Endothelial cell of umbilical vein (primary cell): ENCODE results near the gene AQP7. TPM values are rescaled to one million over a fixed set of nuclear protein-coding genes. Genes with fewer than 3 reads are reported as not detected.

Experiments
- BruUV-seq: library from RNA; stranded (reverse); fragments of 400-500 nt; replicated peaks from 2 replicates; lab custom pipeline; 2021; lab: Mats Ljungman, UMichigan
- CTCF ChIA-PET: fragments of 300-600, 350-600 bp; sonication (Branson Sonifier 250); formaldehyde crosslinking; loops from one replicate; lab custom pipeline; 2021; ENCODE audit warnings: antibody characterized with exemption, inconsistent platforms; lab: Charles Lee
- POLR2A ChIA-PET: fragments of 300-600, 350-600 bp; sonication (Branson Sonifier 250); formaldehyde crosslinking; loops from one replicate; lab custom pipeline; 2021; ENCODE audit warnings: antibody characterized with exemption, inconsistent platforms; lab: Charles Lee
- DNase-seq: peaks from one replicate; pipeline ENCODE4 v3.0.0-alpha.2; 2011; ENCODE audit warnings: low read depth, low spot score
- FAIRE-seq: peaks from 2 replicates; lab custom pipeline; 2011; peaks lifted over from hg19 to GRCh38; lab: Jason Lieb, UNC
- H2AFZ ChIP-seq: 2 replicates; pipeline ENCODE4 v1.6.0; 2012; ENCODE audit warnings: low read depth, low read length, control low read depth, inconsistent platforms
- H3K27ac ChIP-seq: 2 replicates; pipeline ENCODE4 v1.5.1; 2011; ENCODE audit warnings: low read depth, mild to moderate bottlenecking, control low read depth, low read length, moderate library complexity; ENCODE audit not compliant: insufficient read depth
- H3K27me3 ChIP-seq, 2 experiments: 2 replicates each; pipeline versions ENCODE4 v1.6.0 to v1.6.1; 2011; ENCODE audit warnings: low read length in 2 of 2, mixed read lengths in 1 of 2; ENCODE audit not compliant: control insufficient read depth in 2 of 2, insufficient read depth in 2 of 2
- H3K36me3 ChIP-seq, 2 experiments: 2 replicates in 1 of 2; 3 replicates in 1 of 2; pipeline ENCODE4 v1.5.1; 2011; ENCODE audit warnings: low read length in 2 of 2, mild to moderate bottlenecking in 1 of 2, moderate library complexity in 1 of 2; ENCODE audit not compliant: control insufficient read depth in 2 of 2, insufficient read depth in 2 of 2; ENCODE audit errors: extremely low read depth in 1 of 2
- H3K4me1 ChIP-seq: 3 replicates; pipeline ENCODE4 v1.5.1; 2011; ENCODE audit warnings: mild to moderate bottlenecking, low read length; ENCODE audit not compliant: control insufficient read depth, insufficient read depth; ENCODE audit errors: extremely low read depth
- H3K4me2 ChIP-seq: 2 replicates; pipeline ENCODE4 v1.6.1; 2011; ENCODE audit warnings: low read length, control low read depth, mixed read lengths; ENCODE audit not compliant: insufficient read depth
- H3K4me3 ChIP-seq, 3 experiments: fragments of 200-600 bp in 1 of 3; sonication (generic), shearing (Covaris generic) in 1 of 3; replicated peaks in 1 of 3; 2 replicates each; pipeline ENCODE4 v1.5.1; 2011 to 2016; ENCODE audit warnings: control low read depth in 3 of 3, low read length in 3 of 3, mild to moderate bottlenecking in 2 of 3, inconsistent platforms in 1 of 3, low read depth in 1 of 3, moderate library complexity in 1 of 3; ENCODE audit not compliant: insufficient read depth in 1 of 3
- H3K79me2 ChIP-seq: 2 replicates; pipeline ENCODE4 v1.6.0; 2012; ENCODE audit warnings: low read length, inconsistent platforms; ENCODE audit not compliant: control insufficient read depth, insufficient read depth
- H3K9ac ChIP-seq: replicated peaks from 2 replicates; pipeline ENCODE3; 2011; ENCODE audit warnings: low read length, control low read depth; ENCODE audit not compliant: insufficient read depth; ENCODE audit errors: extremely low read depth
- H3K9me1 ChIP-seq: replicated peaks from 3 replicates; pipeline ENCODE4 v1.6.0; 2011; ENCODE audit warnings: mild to moderate bottlenecking, low read length; ENCODE audit not compliant: control insufficient read depth, insufficient read depth; ENCODE audit errors: extremely low read depth
- H3K9me3 ChIP-seq: replicated peaks from 2 replicates; pipeline ENCODE4 v1.5.1; 2012; ENCODE audit warnings: low read length, inconsistent platforms; ENCODE audit not compliant: control insufficient read depth, insufficient read depth
- H4K20me1 ChIP-seq: replicated peaks from 2 replicates; pipeline ENCODE3; 2011; ENCODE audit warnings: mild to moderate bottlenecking, low read length; ENCODE audit not compliant: control insufficient read depth, insufficient read depth; ENCODE audit errors: extremely low read depth
- EZH2 ChIP-seq: IDR thresholded peaks from 2 replicates; pipeline ENCODE4 v1.6.1; 2012; ENCODE audit warnings: borderline replicate concordance, low read depth, mild to moderate bottlenecking, moderate library complexity, low read length, inconsistent platforms; ENCODE audit not compliant: severe bottlenecking
- FOS ChIP-seq: IDR thresholded peaks from 2 replicates; pipeline ENCODE4 v1.6.1; 2011; ENCODE audit warnings: mild to moderate bottlenecking, low read length, moderate library complexity, borderline replicate concordance; ENCODE audit not compliant: insufficient read depth
- GATA2 ChIP-seq: IDR thresholded peaks from 2 replicates; pipeline ENCODE4 v1.7.0; 2011; ENCODE audit warnings: low read depth, mild to moderate bottlenecking, moderate library complexity, mixed read lengths, low read length; ENCODE audit not compliant: insufficient read length, insufficient read depth
- JUN ChIP-seq: IDR thresholded peaks from 2 replicates; pipeline ENCODE4 v1.6.1; 2011; ENCODE audit warnings: borderline replicate concordance, low read depth; ENCODE audit not compliant: insufficient read length, insufficient read depth
- MYC ChIP-seq: IDR thresholded peaks from one replicate; pipeline ENCODE4 v1.6.1; 2011; ENCODE audit warnings: mild to moderate bottlenecking, low read depth, low read length
- POLR2A ChIP-seq: IDR thresholded peaks from 2 replicates; pipeline ENCODE4 v1.6.1; 2012; ENCODE audit warnings: low read depth, mild to moderate bottlenecking, control low read depth, low read length
- POLR2AphosphoS5 ChIP-seq: IDR thresholded peaks from 2 replicates; pipeline ENCODE4 v1.6.1; 2012; ENCODE audit warnings: low read depth, mild to moderate bottlenecking, control low read depth, low read length, moderate library complexity; ENCODE audit not compliant: insufficient read depth
- dilution Hi-C: fragments of 300-500 bp; cut with MboI; formaldehyde crosslinking; loops from one replicate; pipeline ENCODE4 v1.15.0; 2019; ENCODE audit warnings: low sequenced_read_pairs; ENCODE audit not compliant: extremely low pct_ligation_motif_present
- intact Hi-C: fragments of 100-400 bp; cut with micrococcal nuclease; formaldehyde crosslinking; loops from one replicate; pipeline ENCODE4 v1.10.0; 2022
- polyA plus RNA-seq, 4 experiments: library from polyadenylated mRNA; depleted of rRNA in 3 of 4; stranded (reverse) in 3 of 4; unstranded in 1 of 4; fragments of >200 nt; gene quantifications; 2 replicates each; pipeline versions ENCODE4 v1.2.1 to v1.2.3, GENCODE V29; 2011 to 2012; ENCODE audit warnings: missing spikeins in 1 of 4
- total RNA-seq: library from RNA; stranded (reverse); gene quantifications from 2 replicates; pipeline ENCODE4 v1.2.3, GENCODE V29; 2021
- TF ChIP-seq, protein P1 (sequence below): IDR thresholded peaks from 2 replicates; pipeline ENCODE4 v1.6.1; 2011; ENCODE audit not compliant: insufficient read depth, insufficient read length
- TF ChIP-seq, protein P2 (sequence below), 2 donors: IDR thresholded peaks; 1 replicate in 1 of 2; 2 replicates in 1 of 2; pipeline ENCODE4 v1.5.1; 2011; ENCODE audit warnings: low read length in 2 of 2, mild to moderate bottlenecking in 2 of 2, moderate library complexity in 2 of 2, control low read depth in 1 of 2, inconsistent platforms in 1 of 2, low read depth in 1 of 2; ENCODE audit not compliant: insufficient read depth in 1 of 2; ENCODE audit errors: extremely low read depth in 1 of 2

Gene AQP7
- total and polyA plus RNA-seq, 2 donors (not counting 3 experiments of a cell fraction or from before 2014, with no cell fraction given): 3.7 TPM; not detected in 1

DNA sequence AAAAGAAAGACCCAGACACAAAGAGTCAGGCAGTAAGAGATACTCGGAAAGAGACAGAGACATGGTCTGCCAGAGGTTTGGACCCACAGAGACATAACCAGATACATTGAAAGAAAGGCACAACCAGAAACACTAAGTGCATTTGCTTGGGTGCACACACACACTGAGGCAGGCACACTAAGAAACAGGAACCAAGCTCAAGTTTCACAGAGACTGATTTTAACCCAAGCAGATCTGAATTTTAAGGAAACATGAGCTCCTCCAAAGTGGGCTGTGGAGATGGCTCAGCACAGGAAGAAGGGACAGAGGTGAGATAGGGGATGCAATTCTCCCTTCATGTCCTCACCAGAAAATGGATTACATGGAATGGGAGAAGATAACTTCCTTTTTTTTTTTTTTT lies 35.5 kb upstream of the AQP7 start:
- FAIRE-seq: no peak
- dilution Hi-C loops: no loop called here

More for the DNA sequence above, 35.5 kb upstream of the AQP7 start:
- Histone ChIP-seq H2AFZ (no peak overlapping the region), H3K27me3 (peaks cover 2 to 6% of the 10 kb centered on the region in 2 experiments), H3K4me2 (no peak overlapping the region), H3K27ac (no peak overlapping the region), H3K4me3 (no peak overlapping the region), H3K9ac (no peak overlapping the region), H3K9me1 (no peaks in the 10 kb centered on the region), H3K9me3 (no peaks in the 10 kb centered on the region), H3K79me2 (no peaks in the 10 kb centered on the region), H4K20me1 (no peaks in the 10 kb centered on the region), H3K4me1 (peaks cover 3% of the 10 kb centered on the region), H3K36me3 (no peaks in the 10 kb centered on the region)
- intact Hi-C loops: loop anchor here (5.0 kb wide), 1 partner anchor 49 kb away; no protein-coding TSS in a partner anchor
- CTCF ChIA-PET: interaction anchor here (1.4 to 5.9 kb wide), 3 partner anchors 9 to 22 kb away, joined by 5 to 57 read pairs (median 10); partner anchors contain the start of gene AQP3
- BruUV-seq: no TSS peak
- POLR2A ChIA-PET: interaction anchor here (0.7 kb wide), 1 partner anchor 398 kb away, joined by 4 read pairs; no protein-coding TSS in a partner anchor
- DNase-seq: no peak
- no peak for TF ChIP-seq FOS
- TF ChIP-seq GATA2: no peak
- no peak for TF ChIP-seq POLR2AphosphoS5
- TF ChIP-seq, protein P1, sequence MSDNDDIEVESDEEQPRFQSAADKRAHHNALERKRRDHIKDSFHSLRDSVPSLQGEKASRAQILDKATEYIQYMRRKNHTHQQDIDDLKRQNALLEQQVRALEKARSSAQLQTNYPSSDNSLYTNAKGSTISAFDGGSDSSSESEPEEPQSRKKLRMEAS: no peak
- no peak for TF ChIP-seq MYC
- TF ChIP-seq POLR2A: no peak
- no peak for TF ChIP-seq EZH2
- TF ChIP-seq, protein P2, sequence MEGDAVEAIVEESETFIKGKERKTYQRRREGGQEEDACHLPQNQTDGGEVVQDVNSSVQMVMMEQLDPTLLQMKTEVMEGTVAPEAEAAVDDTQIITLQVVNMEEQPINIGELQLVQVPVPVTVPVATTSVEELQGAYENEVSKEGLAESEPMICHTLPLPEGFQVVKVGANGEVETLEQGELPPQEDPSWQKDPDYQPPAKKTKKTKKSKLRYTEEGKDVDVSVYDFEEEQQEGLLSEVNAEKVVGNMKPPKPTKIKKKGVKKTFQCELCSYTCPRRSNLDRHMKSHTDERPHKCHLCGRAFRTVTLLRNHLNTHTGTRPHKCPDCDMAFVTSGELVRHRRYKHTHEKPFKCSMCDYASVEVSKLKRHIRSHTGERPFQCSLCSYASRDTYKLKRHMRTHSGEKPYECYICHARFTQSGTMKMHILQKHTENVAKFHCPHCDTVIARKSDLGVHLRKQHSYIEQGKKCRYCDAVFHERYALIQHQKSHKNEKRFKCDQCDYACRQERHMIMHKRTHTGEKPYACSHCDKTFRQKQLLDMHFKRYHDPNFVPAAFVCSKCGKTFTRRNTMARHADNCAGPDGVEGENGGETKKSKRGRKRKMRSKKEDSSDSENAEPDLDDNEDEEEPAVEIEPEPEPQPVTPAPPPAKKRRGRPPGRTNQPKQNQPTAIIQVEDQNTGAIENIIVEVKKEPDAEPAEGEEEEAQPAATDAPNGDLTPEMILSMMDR (IDR thresholded peaks at IDR 0.05; ENCODE audit: extremely low read depth in 1 of 2, insufficient read depth in 1 of 2, low read depth in 1 of 2, low read length in 2 of 2): no peak
- no peak for TF ChIP-seq JUN
